Gastrocnemius medialis (tissue), 4 donors: ENCODE measurements around the gene SFXN3. TPM values are rescaled to one million over a fixed set of nuclear protein-coding genes. Genes with fewer than 3 reads are reported as not detected.
A peak's percentile ranks its signal among the peaks of the same experiment; 100 is the strongest.

Experiments
- ATAC-seq, 2 donors: fragments of 150-250 bp; one replicate each; pipeline ENCODE4 v1.9.1; 2016
- DNase-seq, 2 donors: peaks; one replicate each; pipeline ENCODE4 v3.0.0-alpha.2; 2019
- H3K27ac ChIP-seq, 4 donors: fragments of 200-600 bp; sonication (generic); 1 replicate in 1 of 4; 2 replicates in 3 of 4; pipeline ENCODE4 v1.5.1; 2016 to 2018; ENCODE audit warnings: mild to moderate bottlenecking in 2 of 4, moderate library complexity in 1 of 4
- H3K27me3 ChIP-seq, 3 donors: fragments of 200-600 bp; sonication (generic) in 2 of 3; 1 replicate in 1 of 3; 2 replicates in 2 of 3; pipeline versions ENCODE4 v1.5.1 to v1.6.0; 2016 to 2019; ENCODE audit warnings: mild to moderate bottlenecking in 1 of 3, moderate library complexity in 1 of 3
- H3K36me3 ChIP-seq, 2 donors: fragments of 200-600 bp; sonication (generic) in 1 of 2; one replicate each; pipeline ENCODE4 v1.5.1; 2017 to 2018
- H3K4me1 ChIP-seq, 2 donors: fragments of 200-600 bp; sonication (generic) in 1 of 2; one replicate each; pipeline ENCODE4 v1.5.1; 2016 to 2017; ENCODE audit warnings: mild to moderate bottlenecking in 2 of 2
- H3K4me3 ChIP-seq, 4 donors: fragments of 200-600 bp; sonication (generic) in 3 of 4; 1 replicate in 1 of 4; 2 replicates in 3 of 4; pipeline ENCODE4 v1.5.1; 2016 to 2019; ENCODE audit warnings: mild to moderate bottlenecking in 2 of 4
- H3K9me3 ChIP-seq, 3 donors: fragments of 200-600 bp; sonication (generic) in 2 of 3; 1 replicate in 1 of 3; 2 replicates in 2 of 3; pipeline ENCODE4 v1.5.1; 2016 to 2019
- POLR2A ChIP-seq, 2 donors: fragments of 450-650 bp; IDR thresholded peaks; one replicate each; pipeline ENCODE4 v1.6.1; 2017; ENCODE audit warnings: antibody characterized with exemption in 2 of 2, mild to moderate bottlenecking in 2 of 2, moderate library complexity in 2 of 2
- in situ Hi-C, 4 donors: fragments of 200-750 bp; cut with MboI; loops; one replicate each; pipeline versions ENCODE4 v1.15.0 to v1.8.0; 2017; ENCODE audit warnings: low sequenced_read_pairs in 4 of 4
- intact Hi-C: fragments of 100-400 bp; cut with DNase I; formaldehyde crosslinking; loops from one replicate; pipeline ENCODE4 v1.15.1; 2023; ENCODE audit warnings: low total_unique reads
- total RNA-seq, 4 donors: library from RNA; depleted of rRNA; stranded (reverse); fragments of >200 nt; gene quantifications; one replicate each; pipeline versions ENCODE4 v1.1.0 to v1.2.3, GENCODE V29; 2016
- TF ChIP-seq, protein P1 (sequence below), 5 experiments: fragments of 450-650 bp in 3 of 5; fragments of 200-600 bp in 2 of 5; sonication (generic) in 2 of 5; IDR thresholded peaks in 4 of 5; conservative IDR thresholded peaks in 1 of 5; 1 replicate in 4 of 5; 2 replicates in 1 of 5; pipeline ENCODE4 v1.5.1; 2016 to 2019; ENCODE audit warnings: antibody characterized with exemption in 5 of 5, mild to moderate bottlenecking in 3 of 5, moderate library complexity in 3 of 5

The SFXN3 gene
- total RNA-seq, 4 donors from 2014 or later, result 4.2 to 9.5 (median 7.0) TPM

- no peak overlapping the region for H3K4me3 ChIP-seq
- DNase-seq (no peak), ATAC-seq (no peak)
- peaks cover 0 to 31% of the 10 kb centered on the region in 2 donors for H3K36me3 ChIP-seq
- TF ChIP-seq, protein P1, sequence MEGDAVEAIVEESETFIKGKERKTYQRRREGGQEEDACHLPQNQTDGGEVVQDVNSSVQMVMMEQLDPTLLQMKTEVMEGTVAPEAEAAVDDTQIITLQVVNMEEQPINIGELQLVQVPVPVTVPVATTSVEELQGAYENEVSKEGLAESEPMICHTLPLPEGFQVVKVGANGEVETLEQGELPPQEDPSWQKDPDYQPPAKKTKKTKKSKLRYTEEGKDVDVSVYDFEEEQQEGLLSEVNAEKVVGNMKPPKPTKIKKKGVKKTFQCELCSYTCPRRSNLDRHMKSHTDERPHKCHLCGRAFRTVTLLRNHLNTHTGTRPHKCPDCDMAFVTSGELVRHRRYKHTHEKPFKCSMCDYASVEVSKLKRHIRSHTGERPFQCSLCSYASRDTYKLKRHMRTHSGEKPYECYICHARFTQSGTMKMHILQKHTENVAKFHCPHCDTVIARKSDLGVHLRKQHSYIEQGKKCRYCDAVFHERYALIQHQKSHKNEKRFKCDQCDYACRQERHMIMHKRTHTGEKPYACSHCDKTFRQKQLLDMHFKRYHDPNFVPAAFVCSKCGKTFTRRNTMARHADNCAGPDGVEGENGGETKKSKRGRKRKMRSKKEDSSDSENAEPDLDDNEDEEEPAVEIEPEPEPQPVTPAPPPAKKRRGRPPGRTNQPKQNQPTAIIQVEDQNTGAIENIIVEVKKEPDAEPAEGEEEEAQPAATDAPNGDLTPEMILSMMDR (IDR thresholded peaks at IDR 0.05 in 4 of 5, conservative IDR thresholded peaks at IDR 0.05 in 1 of 5), result no peak
- TF ChIP-seq POLR2A (IDR thresholded peaks at IDR 0.05), result no peak
- H3K4me1 ChIP-seq, result peaks cover 41 to 52% of the 10 kb centered on the region in 2 donors
- no peaks in the 10 kb centered on the region for H3K9me3 ChIP-seq
- in situ Hi-C loops (no loop called here), intact Hi-C loops (no loop called here)
- peak overlapping the region; percentile 95 to 100 (median 98) for H3K27ac ChIP-seq
- no peaks in the 10 kb centered on the region for H3K27me3 ChIP-seq
Observed at GRCh38 chr10:101002456-101002855, 28.6 kb upstream of the SFXN3 start.

- Histone ChIP-seq H3K27ac (peak overlapping the region; percentile 95 to 100 (median 98)), H3K4me3 (no peak overlapping the region), H3K4me1 (peaks cover 37 to 56% of the 10 kb centered on the region in 2 donors), H3K27me3 (no peaks in the 10 kb centered on the region), H3K9me3 (no peaks in the 10 kb centered on the region), H3K36me3 (peaks cover 0 to 32% of the 10 kb centered on the region in 2 donors)
- intact Hi-C loops, result no loop called here
- DNase-seq (no peak), ATAC-seq (no peak)
- in situ Hi-C loops, result no loop called here
- no peak for TF ChIP-seq POLR2A (IDR thresholded peaks at IDR 0.05)
- TF ChIP-seq, protein P1 (IDR thresholded peaks at IDR 0.05 in 4 of 5, conservative IDR thresholded peaks at IDR 0.05 in 1 of 5), result no peak
Observed at GRCh38 chr10:101003639-101004206, 27.3 kb upstream of the SFXN3 start.

GRCh38 chr10:101005361-101005760 lies 25.7 kb upstream of the SFXN3 start:
- ATAC-seq (no peak), DNase-seq (no peak)
- intact Hi-C loops, result no loop called here
- H3K27ac ChIP-seq, result peak overlapping the region in 3 of 4 donors; percentile 3 to 100 (median 52)
- H3K36me3 ChIP-seq, result peaks cover 0 to 32% of the 10 kb centered on the region in 2 donors
- H3K4me3 ChIP-seq, result no peak overlapping the region
- TF ChIP-seq POLR2A (IDR thresholded peaks at IDR 0.05), result no peak
- TF ChIP-seq, protein P1 (IDR thresholded peaks at IDR 0.05 in 4 of 5, conservative IDR thresholded peaks at IDR 0.05 in 1 of 5), result no peak
- no peaks in the 10 kb centered on the region for H3K27me3 ChIP-seq
- no peaks in the 10 kb centered on the region for H3K9me3 ChIP-seq
- in situ Hi-C loops, result no loop called here
- H3K4me1 ChIP-seq, result peaks cover 35 to 48% of the 10 kb centered on the region in 2 donors

GRCh38 chr10:101005869-101006567 lies 25.0 kb upstream of the SFXN3 start:
- H3K9me3 ChIP-seq, result no peaks in the 10 kb centered on the region
- no peak for ATAC-seq
- intact Hi-C loops (no loop called here), in situ Hi-C loops (no loop called here)
- H3K4me1 ChIP-seq, result peaks cover 30 to 41% of the 10 kb centered on the region in 2 donors
- H3K27me3 ChIP-seq, result no peaks in the 10 kb centered on the region
- H3K36me3 ChIP-seq, result peaks cover 0 to 32% of the 10 kb centered on the region in 2 donors
- H3K4me3 ChIP-seq, result no peak overlapping the region
- no peak for TF ChIP-seq POLR2A (IDR thresholded peaks at IDR 0.05)
- DNase-seq, result no peak
- peak overlapping the region in 2 of 4 donors; percentile 50 to 100 for H3K27ac ChIP-seq

GRCh38 chr10:101006593-101007098 lies 24.4 kb upstream of the SFXN3 start:
- Histone ChIP-seq H3K27ac (peak overlapping the region in 3 of 4 donors; percentile 43 to 100 (median 50)), H3K4me1 (peaks cover 23 to 36% of the 10 kb centered on the region in 2 donors)
- in situ Hi-C loops, result no loop called here

More at GRCh38 chr10:101006593-101007098, 24.4 kb upstream of the SFXN3 start:
- DNase-seq, result no peak
- no peak overlapping the region for H3K4me3 ChIP-seq
- H3K36me3 ChIP-seq, result peaks cover 0 to 32% of the 10 kb centered on the region in 2 donors
- no peak for ATAC-seq
- no peaks in the 10 kb centered on the region for H3K9me3 ChIP-seq
- intact Hi-C loops, result no loop called here
- TF ChIP-seq POLR2A (IDR thresholded peaks at IDR 0.05), result no peak
- TF ChIP-seq, protein P1 (IDR thresholded peaks at IDR 0.05 in 4 of 5, conservative IDR thresholded peaks at IDR 0.05 in 1 of 5), result no peak
- no peaks in the 10 kb centered on the region for H3K27me3 ChIP-seq
